H9 (cell line): Measurements from ENCODE around the gene MYH7. TPM values are rescaled to one million over a fixed set of nuclear protein-coding genes. Genes with fewer than 3 reads are reported as not detected.

ENCODE experiments used
- DNase-seq: peaks from one replicate; pipeline ENCODE4 v3.0.0-alpha.2; 2017
- H2AFZ ChIP-seq: one replicate; pipeline ENCODE4 v1.6.1; 2013; ENCODE audit warnings: mild to moderate bottlenecking, low read length, control low read depth, moderate library complexity
- H2AK5ac ChIP-seq: 2 replicates; pipeline ENCODE4 v1.6.1; 2013; ENCODE audit warnings: low read length, control low read depth, mixed read lengths; ENCODE audit not compliant: insufficient read length
- H2BK120ac ChIP-seq: one replicate; pipeline ENCODE4 v1.6.1; 2013; ENCODE audit warnings: low read depth, mild to moderate bottlenecking, low read length, control low read depth, inconsistent platforms; ENCODE audit not compliant: poor library complexity, severe bottlenecking
- H2BK12ac ChIP-seq: 2 replicates; pipeline ENCODE4 v1.6.1; 2013; ENCODE audit warnings: low read length, control low read depth, mixed read lengths, low read depth; ENCODE audit not compliant: insufficient read length
- H2BK15ac ChIP-seq: 2 replicates; pipeline ENCODE4 v1.6.1; 2013; ENCODE audit warnings: low read depth, low read length, control low read depth
- H2BK20ac ChIP-seq: one replicate; pipeline ENCODE4 v1.6.1; 2013; ENCODE audit warnings: low read depth, mild to moderate bottlenecking, low read length, control low read depth, inconsistent platforms; ENCODE audit not compliant: poor library complexity, severe bottlenecking
- H2BK5ac ChIP-seq: 2 replicates; pipeline ENCODE4 v1.6.1; 2013; ENCODE audit warnings: low read length, control low read depth, mixed read lengths; ENCODE audit not compliant: insufficient read length
- H3K14ac ChIP-seq: 2 replicates; pipeline ENCODE4 v1.6.1; 2013; ENCODE audit warnings: low read length, control low read depth; ENCODE audit not compliant: insufficient read depth
- H3K18ac ChIP-seq: 2 replicates; pipeline ENCODE4 v1.6.1; 2013; ENCODE audit warnings: low read depth, mild to moderate bottlenecking, mixed read lengths, low read length, control low read depth; ENCODE audit not compliant: insufficient read length
- H3K23ac ChIP-seq: 2 replicates; pipeline ENCODE4 v1.6.1; 2013; ENCODE audit warnings: low read length, control low read depth, mixed read lengths, low read depth; ENCODE audit not compliant: insufficient read length
- H3K23me2 ChIP-seq: 2 replicates; pipeline ENCODE4 v1.6.1; 2013; ENCODE audit warnings: low read depth, mild to moderate bottlenecking, mixed read lengths, low read length, control low read depth; ENCODE audit not compliant: insufficient read length, poor library complexity, severe bottlenecking
- H3K27ac ChIP-seq: 2 replicates; pipeline ENCODE4 v1.5.1; 2013; ENCODE audit warnings: low read length, control low read depth, mixed read lengths, low read depth; ENCODE audit not compliant: insufficient read length
- H3K27me3 ChIP-seq: 2 replicates; pipeline ENCODE4 v1.6.1; 2013; ENCODE audit warnings: low read length, control low read depth, inconsistent platforms; ENCODE audit not compliant: insufficient read depth
- H3K4ac ChIP-seq: 2 replicates; pipeline ENCODE4 v1.6.1; 2013; ENCODE audit warnings: low read depth, mild to moderate bottlenecking, control low read depth, inconsistent platforms, low read length, moderate library complexity
- H3K4me1 ChIP-seq: 2 replicates; pipeline ENCODE4 v1.6.1; 2013; ENCODE audit warnings: low read length, control low read depth, inconsistent platforms; ENCODE audit not compliant: insufficient read depth
- H3K4me2 ChIP-seq: 2 replicates; pipeline ENCODE4 v1.6.1; 2013; ENCODE audit warnings: low read length, control low read depth, mixed read lengths; ENCODE audit not compliant: insufficient read length, insufficient read depth
- H3K56ac ChIP-seq: 2 replicates; pipeline ENCODE4 v1.6.1; 2013; ENCODE audit warnings: low read depth, mild to moderate bottlenecking, mixed read lengths, low read length, control low read depth; ENCODE audit not compliant: insufficient read length
- H3K79me1 ChIP-seq: 2 replicates; pipeline ENCODE4 v1.6.1; 2013; ENCODE audit warnings: low read depth, mild to moderate bottlenecking, moderate library complexity, low read length, control low read depth, inconsistent platforms; ENCODE audit not compliant: insufficient read depth, poor library complexity, severe bottlenecking
- H3K79me2 ChIP-seq: 2 replicates; pipeline ENCODE4 v1.6.1; 2013; ENCODE audit warnings: low read length, control low read depth, inconsistent platforms; ENCODE audit not compliant: insufficient read depth
- H3K9ac ChIP-seq: 2 replicates; pipeline ENCODE4 v1.6.1; 2013; ENCODE audit warnings: low read length, control low read depth, mixed read lengths; ENCODE audit not compliant: insufficient read length; ENCODE audit errors: extremely low read depth
- H3K9me3 ChIP-seq: one replicate; pipeline ENCODE4 v1.6.1; 2013; ENCODE audit warnings: low read depth, low read length, inconsistent platforms; ENCODE audit not compliant: control insufficient read depth
- H3T11ph ChIP-seq: one replicate; pipeline ENCODE4 v1.6.1; 2013; ENCODE audit warnings: mild to moderate bottlenecking, low read length, control low read depth, inconsistent platforms
- H4K20me1 ChIP-seq: one replicate; pipeline ENCODE4 v1.6.1; 2013; ENCODE audit not compliant: control insufficient read depth, insufficient read length, insufficient read depth
- H4K5ac ChIP-seq: 2 replicates; pipeline ENCODE4 v1.6.1; 2013; ENCODE audit warnings: low read depth, mild to moderate bottlenecking, mixed read lengths, low read length, control low read depth; ENCODE audit not compliant: insufficient read length
- H4K8ac ChIP-seq: replicated peaks from 2 replicates; pipeline ENCODE4 v1.6.1; 2013; ENCODE audit warnings: low read length, control low read depth, mixed read lengths, low read depth; ENCODE audit not compliant: insufficient read length
- H4K91ac ChIP-seq: 2 replicates; pipeline ENCODE4 v1.6.1; 2013; ENCODE audit warnings: low read depth, mild to moderate bottlenecking, moderate library complexity, mixed read lengths, low read length, control low read depth; ENCODE audit not compliant: insufficient read length
- H3K27ac Mint-ChIP-seq, 3 experiments: 2 replicates in 2 of 3; 3 replicates in 1 of 3; pipeline ENCODE4 v1.8.0; 2020 to 2021; ENCODE audit warnings: mixed read lengths in 3 of 3, mild to moderate bottlenecking in 1 of 3, moderate library complexity in 1 of 3
- H3K27me3 Mint-ChIP-seq: 2 replicates; pipeline ENCODE4 v1.8.0; 2021; ENCODE audit warnings: low read depth, mild to moderate bottlenecking, moderate library complexity, mixed read lengths
- H3K36me3 Mint-ChIP-seq, 3 experiments: 2 replicates in 2 of 3; 3 replicates in 1 of 3; pipeline ENCODE4 v1.8.0; 2020 to 2021; ENCODE audit warnings: low read depth in 3 of 3, mixed read lengths in 3 of 3; ENCODE audit not compliant: insufficient read depth in 1 of 3
- H3K4me1 Mint-ChIP-seq, 2 experiments: 2 replicates each; pipeline ENCODE4 v1.8.0; 2020; ENCODE audit warnings: mixed read lengths in 2 of 2
- H3K4me3 Mint-ChIP-seq, 2 experiments: 2 replicates in 1 of 2; 3 replicates in 1 of 2; pipeline ENCODE4 v1.8.0; 2020 to 2021; ENCODE audit warnings: mild to moderate bottlenecking in 2 of 2, mixed read lengths in 2 of 2, moderate library complexity in 1 of 2
- H3K9me3 Mint-ChIP-seq, 2 experiments: 2 replicates in 1 of 2; 3 replicates in 1 of 2; pipeline ENCODE4 v1.8.0; 2020; ENCODE audit warnings: mild to moderate bottlenecking in 2 of 2, mixed read lengths in 2 of 2, moderate library complexity in 1 of 2
- WGBS: extraction: QIAGEN DNeasy Blood & Tissue Kit; methylation state at CpG from one replicate; pipeline ENCODE4 v1.1.7; 2013; ENCODE audit warnings: missing lambda C conversion rate, low lambda C conversion rate, mixed read lengths; ENCODE audit not compliant: insufficient read length; ENCODE audit errors: extremely low coverage; 5-methylcytosine and 5-hydroxymethylcytosine counted together
- total RNA-seq: library from RNA; stranded (reverse); gene quantifications from 2 replicates; pipeline ENCODE4 v1.2.1, GENCODE V29; 2021
- TF ChIP-seq, protein P1 (sequence below): fragments of 200-600 bp; sonication (generic); conservative IDR thresholded peaks from 3 replicates; pipeline ENCODE4 v1.8.0; 2021; ENCODE audit warnings: antibody characterized with exemption, mild to moderate bottlenecking

The MYH7 gene
- total RNA-seq, 1 experiment from 2014 or later, result not detected

DNA sequence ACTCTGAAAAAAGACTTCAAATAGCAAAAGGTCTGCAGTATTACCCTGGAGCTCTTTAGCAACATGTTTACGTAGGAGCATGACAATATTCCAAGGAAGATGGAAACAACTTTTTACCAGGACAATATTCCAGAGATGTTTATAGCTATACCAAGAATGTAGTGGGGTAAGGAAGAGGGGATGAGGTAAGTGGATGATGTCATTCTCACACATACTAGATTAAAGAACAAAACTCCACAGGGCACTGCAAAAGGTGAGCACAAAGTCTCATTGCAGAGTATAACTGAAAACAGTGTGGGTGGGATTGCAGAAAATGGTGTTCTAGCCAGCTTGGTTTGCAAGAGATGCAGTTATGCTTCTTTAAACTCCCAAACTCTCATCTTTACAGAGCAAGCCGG lies 50.2 kb downstream of the MYH7 start:
- Histone ChIP-seq H3K27me3 (no peaks in the 10 kb centered on the region), H3T11ph (no peak overlapping the region), H3K4me2 (no peak overlapping the region), H3K9ac (no peak overlapping the region), H3K9me3 (no peaks in the 10 kb centered on the region), H3K18ac (no peak overlapping the region), H2BK15ac (no peak overlapping the region), H3K4ac (no peak overlapping the region), H3K4me1 (0 out of 2 replicates have a peak, but pooled peaks cover 3% of the 10 kb centered on the region), H2BK5ac (no peak overlapping the region), H4K5ac (no peak overlapping the region), H2BK120ac (no peak overlapping the region), H3K79me1 (no peaks in the 10 kb centered on the region), H2BK12ac (no peak overlapping the region), H3K23ac (no peak overlapping the region), H4K8ac (no peak overlapping the region), H2BK20ac (no peak overlapping the region), H4K20me1 (no peaks in the 10 kb centered on the region), H2AFZ (no peak overlapping the region), H3K79me2 (no peaks in the 10 kb centered on the region), H2AK5ac (no peak overlapping the region), H3K14ac (no peak overlapping the region), H3K56ac (no peak overlapping the region), H4K91ac (no peak overlapping the region), H3K23me2 (no peaks in the 10 kb centered on the region), H3K27ac (no peak overlapping the region)
- H3K27ac Mint-ChIP-seq, result no peak overlapping the region
- WGBS, result no CpG with 5 or more reads among the region's 2 CpGs
- H3K27me3 Mint-ChIP-seq, result peaks cover 45% of the 10 kb centered on the region
- TF ChIP-seq, protein P1, sequence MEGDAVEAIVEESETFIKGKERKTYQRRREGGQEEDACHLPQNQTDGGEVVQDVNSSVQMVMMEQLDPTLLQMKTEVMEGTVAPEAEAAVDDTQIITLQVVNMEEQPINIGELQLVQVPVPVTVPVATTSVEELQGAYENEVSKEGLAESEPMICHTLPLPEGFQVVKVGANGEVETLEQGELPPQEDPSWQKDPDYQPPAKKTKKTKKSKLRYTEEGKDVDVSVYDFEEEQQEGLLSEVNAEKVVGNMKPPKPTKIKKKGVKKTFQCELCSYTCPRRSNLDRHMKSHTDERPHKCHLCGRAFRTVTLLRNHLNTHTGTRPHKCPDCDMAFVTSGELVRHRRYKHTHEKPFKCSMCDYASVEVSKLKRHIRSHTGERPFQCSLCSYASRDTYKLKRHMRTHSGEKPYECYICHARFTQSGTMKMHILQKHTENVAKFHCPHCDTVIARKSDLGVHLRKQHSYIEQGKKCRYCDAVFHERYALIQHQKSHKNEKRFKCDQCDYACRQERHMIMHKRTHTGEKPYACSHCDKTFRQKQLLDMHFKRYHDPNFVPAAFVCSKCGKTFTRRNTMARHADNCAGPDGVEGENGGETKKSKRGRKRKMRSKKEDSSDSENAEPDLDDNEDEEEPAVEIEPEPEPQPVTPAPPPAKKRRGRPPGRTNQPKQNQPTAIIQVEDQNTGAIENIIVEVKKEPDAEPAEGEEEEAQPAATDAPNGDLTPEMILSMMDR, result no peak
- no peak for DNase-seq
- H3K9me3 Mint-ChIP-seq, result no peaks in the 10 kb centered on the region
- no peaks in the 10 kb centered on the region; a peak in 1 of 7 replicates for H3K36me3 Mint-ChIP-seq
- H3K4me3 Mint-ChIP-seq, result no peak overlapping the region
- peaks cover 8 to 10% of the 10 kb centered on the region in 2 experiments for H3K4me1 Mint-ChIP-seq
